SU-DHL-6 (cell line): ENCODE data around the gene FAM167B.

Experiments used
- CTCF ChIP-seq: fragments of 200-600 bp; sonication (generic); IDR thresholded peaks from one replicate; pipeline ENCODE4 v1.5.1; 2017; ENCODE audit warnings: antibody characterized with exemption, mild to moderate bottlenecking, low read length, moderate library complexity; ENCODE audit not compliant: insufficient read depth, poor library complexity, severe bottlenecking
- EZH2phosphoT487 ChIP-seq: fragments of 200-600 bp; sonication (generic), shearing (Covaris generic); conservative IDR thresholded peaks from 2 replicates; pipeline ENCODE4 v1.6.1; 2018; ENCODE audit warnings: mild to moderate bottlenecking, antibody characterized with exemption, low read length, moderate library complexity, mixed read lengths

- TF ChIP-seq EZH2phosphoT487: no peak
- TF ChIP-seq CTCF: no peak
These were observed 8.3 kb downstream of the FAM167B start for GRCh38 chr1:32255072-32256071.
